Measurements from ENCODE around the gene CEP128.

The CEP128 gene

GRCh38 chr14:80901822-80902221 is 39.7 kb downstream of the CEP128 start:
- DNase-seq (ENCODE audit: low read depth in 2 of 2) = no peak

GRCh38 chr14:80901260-80901659 is 40.3 kb downstream of the CEP128 start:
- no peak for DNase-seq (ENCODE audit: low read depth in 2 of 2)

DNA sequence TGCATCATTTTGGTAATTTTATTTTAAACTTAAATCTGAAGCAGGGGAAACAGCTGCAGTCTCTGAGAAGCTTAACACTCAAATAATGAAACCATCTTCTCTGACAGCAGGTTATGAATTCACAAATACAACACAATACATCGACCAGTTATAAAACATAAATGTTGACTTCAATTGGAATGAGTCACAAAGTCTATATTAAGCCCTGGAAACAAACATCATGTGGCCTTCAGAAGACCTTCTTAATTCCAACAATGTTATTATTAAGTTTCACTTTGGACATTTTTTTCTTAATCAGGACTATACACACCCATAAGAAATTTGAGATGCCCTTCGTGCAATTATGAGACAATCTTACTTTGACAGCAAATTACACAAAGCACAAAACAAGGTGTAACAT is 68.9 kb downstream of the CEP128 start:
- DNase-seq (ENCODE audit: low read depth in 2 of 2) = no peak

GRCh38 chr14:80868260-80868659 is 73.3 kb downstream of the CEP128 start:
- no peak for DNase-seq (ENCODE audit: low read depth in 2 of 2)

DNA sequence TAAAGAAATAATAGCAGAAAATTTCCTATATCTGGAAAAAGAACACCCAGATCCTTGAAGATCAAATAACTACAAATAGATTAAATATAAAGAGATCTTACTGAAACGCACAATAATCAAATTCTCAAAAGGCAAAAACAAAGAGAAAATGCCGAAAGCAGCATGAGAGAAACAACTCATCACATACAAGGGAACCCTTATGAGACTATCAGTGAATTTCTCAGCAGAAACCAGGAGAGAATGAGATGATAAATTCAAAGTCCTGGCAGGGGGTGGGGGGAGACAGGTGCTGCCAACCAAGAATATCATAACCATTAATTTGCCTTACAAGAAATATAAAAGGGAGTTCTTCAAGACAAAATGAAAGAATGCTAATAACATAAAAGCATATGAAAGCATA is 73.7 kb downstream of the CEP128 start:
- DNase-seq (ENCODE audit: low read depth in 2 of 2) = no peak

DNA sequence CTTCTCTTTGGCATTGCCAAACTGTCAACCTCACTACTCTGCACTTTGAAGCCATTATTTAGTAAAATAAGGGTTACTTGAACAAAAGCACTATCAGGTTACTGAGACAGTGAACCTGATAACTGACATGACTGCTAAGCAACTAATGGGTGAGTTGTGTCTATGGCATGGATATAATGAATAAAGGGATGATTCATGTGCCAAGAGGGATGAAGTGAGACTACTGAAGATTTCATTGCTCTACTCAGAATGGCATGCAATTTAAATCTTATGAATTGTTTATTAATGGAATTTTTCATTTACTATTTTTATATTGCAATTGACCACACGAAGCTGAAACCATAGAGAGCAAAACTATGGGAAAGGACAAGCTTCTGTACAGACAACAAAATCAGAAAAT is 74.4 kb downstream of the CEP128 start:
- no peak for DNase-seq (ENCODE audit: low read depth in 2 of 2)

- no peak for DNase-seq (ENCODE audit: low read depth in 2 of 2)
Measured at GRCh38 chr14:80865565-80865964, 76.0 kb downstream of the CEP128 start.

DNA sequence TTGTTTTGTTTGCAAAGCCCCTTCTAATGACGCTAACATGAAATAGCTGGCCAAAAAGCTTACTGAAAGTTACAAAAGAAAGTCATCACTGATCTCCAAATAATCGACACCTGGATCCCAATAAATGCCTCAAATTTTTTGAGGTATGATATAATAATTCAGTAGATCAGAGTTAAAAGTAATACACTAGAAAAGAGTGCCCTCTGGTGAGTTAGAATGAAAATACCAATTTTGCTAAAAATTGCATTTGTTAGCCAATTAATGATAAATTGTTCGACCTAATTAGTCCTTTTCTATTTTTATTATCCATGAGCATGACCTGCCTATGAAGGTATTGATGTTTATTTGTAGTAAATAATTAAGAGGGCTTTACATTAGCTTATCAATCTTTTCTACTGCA is 78.6 kb downstream of the CEP128 start:
- no peak for DNase-seq (ENCODE audit: low read depth in 2 of 2)

DNA sequence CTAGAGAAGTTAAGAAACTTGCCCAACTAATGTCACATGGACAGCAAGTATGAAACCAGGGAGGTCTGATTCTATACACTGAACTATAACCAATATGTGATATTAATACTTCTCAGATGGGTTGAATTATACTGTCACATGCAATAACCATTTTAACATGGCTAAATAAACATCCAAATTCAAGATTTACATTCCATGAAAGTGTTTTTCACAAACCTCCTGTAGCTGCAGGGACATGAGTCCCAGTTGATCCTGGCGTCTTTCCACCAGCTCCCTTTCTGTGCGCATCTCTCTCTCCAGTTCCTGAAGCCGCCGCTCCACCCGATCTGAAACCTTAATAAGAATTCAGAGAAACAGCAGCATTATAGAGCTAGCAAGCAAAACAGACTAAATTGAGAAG is 79.0 kb downstream of the CEP128 start:
- DNase-seq (ENCODE audit: low read depth in 2 of 2) = no peak

DNA sequence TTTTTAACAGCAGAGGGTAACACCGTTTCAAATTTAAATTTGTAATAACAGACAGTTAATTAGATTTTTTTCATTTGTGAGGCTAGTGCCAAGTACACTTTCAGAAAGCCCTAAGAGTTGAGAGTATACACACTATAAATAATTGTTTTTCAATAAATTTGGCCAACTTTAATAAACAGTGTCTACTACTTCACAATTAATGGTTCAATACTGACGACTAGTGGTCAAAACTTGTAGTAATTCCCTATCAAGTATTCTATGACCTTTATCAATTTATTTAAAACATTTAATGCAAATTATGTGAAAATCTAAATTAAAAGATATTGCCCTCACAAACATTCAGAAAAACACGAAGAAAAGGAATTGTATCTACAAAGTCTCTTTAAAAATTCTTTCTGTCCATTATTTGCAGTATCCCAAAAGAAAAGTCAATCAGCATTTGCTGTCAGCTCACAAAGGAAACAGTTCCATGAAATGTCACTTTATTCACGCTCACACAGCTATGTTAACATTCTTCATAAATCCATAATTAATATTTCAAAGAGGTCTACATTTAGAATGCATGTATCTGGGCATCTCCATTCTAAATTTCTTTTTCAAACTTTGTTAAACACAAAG is 91.2 kb downstream of the CEP128 start:
- peak; percentile 20 to 32 for DNase-seq (ENCODE audit: low read depth in 2 of 2)

DNA sequence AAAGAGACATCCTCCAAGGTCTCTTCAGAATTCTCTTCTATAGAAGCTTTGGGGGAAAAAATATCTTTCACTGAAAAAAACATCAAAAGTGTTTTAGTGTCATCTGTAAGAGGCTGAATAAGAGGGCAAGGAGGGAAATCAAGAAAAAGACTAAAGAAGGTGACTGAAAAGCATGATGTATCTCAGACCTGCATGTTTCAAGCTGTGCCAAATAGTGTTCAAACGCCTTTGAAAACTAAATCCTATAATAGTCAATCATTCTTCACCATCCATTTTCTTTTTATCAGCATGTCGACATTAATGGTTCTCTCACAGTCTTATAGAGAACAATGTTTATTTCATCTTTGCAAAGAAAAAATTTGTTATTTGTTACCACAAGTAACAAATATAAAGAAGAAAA is 94.5 kb downstream of the CEP128 start:
- no peak for DNase-seq (ENCODE audit: low read depth in 2 of 2)

DNA sequence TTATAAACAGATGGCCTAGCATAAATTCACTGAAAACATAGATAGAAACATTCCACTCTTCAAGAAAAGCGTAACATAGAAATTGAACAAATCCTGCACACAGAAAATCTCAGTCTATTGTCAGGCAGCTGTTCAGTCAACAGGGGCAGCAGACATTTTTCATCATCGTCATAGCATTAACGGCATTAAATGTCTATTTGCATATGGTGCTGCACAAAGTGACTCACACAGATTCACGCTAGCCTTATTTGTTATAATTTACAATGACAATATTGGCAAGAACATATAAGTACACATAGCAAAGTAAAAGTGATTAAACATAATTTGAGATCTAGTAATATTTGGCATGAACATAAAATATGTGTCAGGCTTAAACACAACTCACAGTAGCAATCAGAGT is 95.7 kb downstream of the CEP128 start:
- no peak for DNase-seq (ENCODE audit: low read depth in 2 of 2)

DNA sequence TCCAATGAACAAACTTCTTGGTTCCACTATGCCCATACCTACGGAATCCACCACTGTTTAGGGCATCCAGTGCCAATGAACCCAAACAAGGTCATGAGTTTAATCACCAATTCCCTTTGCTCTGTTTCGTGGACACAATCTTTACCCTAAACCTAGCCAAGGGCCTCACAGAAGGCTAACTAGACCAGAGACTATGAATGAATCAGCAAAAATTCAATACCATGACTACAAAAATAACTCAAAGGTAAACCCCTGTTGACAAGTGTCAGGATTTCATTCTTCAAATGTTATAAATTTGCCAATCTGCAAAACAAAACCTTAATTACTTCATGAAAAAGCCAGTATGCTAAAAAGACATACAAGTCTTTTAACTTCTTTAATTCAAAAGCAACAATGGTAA is 96.7 kb downstream of the CEP128 start:
- DNase-seq (ENCODE audit: low read depth in 2 of 2) = no peak

DNA sequence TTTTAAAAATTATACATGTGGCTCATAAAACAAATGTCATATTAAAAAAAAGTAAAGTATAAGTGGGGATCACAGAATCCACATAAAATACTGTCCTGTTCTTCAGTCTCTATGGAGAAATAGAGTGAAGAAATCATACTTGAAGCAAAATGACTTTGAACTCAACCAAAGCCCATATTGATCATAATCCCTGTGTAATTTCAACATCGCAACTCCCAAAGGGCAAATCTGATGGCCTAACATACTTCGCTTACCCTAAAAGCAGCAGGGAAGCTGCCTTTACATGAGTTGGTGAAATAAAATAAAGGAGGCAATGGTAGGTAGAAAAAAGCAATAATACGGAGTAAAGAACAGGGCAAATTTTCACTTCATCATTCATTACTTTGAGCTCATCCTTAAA is 101.8 kb downstream of the CEP128 start:
- no peak for DNase-seq (ENCODE audit: low read depth in 2 of 2)

DNA sequence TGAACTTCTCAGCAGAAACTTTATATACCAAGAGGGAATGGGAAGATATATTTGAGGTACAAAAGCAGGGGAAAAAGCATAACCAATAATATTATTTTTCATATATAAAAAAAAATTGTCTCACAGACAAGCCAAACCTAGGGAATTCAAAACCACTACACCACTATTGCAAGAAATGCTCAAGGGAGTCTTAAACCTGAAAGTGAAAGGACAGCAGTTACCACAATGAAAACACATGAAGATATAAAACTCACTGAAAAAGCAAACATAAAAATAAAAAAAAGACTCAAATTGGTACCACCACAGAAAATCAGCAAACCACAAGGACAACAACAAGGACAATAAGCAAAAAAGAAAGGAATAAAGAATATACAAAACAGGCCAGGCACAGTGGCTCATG is 131.9 kb downstream of the CEP128 start:
- no peak for DNase-seq (ENCODE audit: low read depth in 2 of 2)

GRCh38 chr14:80805136-80805535 is 136.4 kb downstream of the CEP128 start:
- DNase-seq (ENCODE audit: low read depth in 2 of 2) = no peak

- no peak for DNase-seq (ENCODE audit: low read depth in 2 of 2)
Measured at GRCh38 chr14:80798878-80799277, 142.7 kb downstream of the CEP128 start.

DNA sequence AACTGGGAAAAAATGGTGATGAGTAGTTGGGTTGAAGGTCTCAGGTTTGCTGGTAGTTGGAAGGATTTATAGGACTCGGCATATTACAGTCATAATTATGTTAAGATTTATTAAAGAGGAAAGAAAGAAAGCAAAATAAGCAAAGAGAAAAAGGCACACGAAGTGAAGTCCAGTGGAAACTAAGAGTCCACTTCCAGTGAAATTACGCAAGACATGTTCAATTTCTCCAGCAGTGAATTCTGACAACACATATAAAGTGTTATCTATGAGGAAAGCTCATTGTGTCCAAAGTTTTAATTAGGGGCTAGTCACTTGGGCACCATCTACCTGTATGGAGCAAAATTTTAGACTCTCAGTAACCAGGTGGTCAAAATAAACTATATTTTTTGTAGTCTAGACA is 143.3 kb downstream of the CEP128 start:
- no peak for DNase-seq (ENCODE audit: low read depth in 2 of 2)

DNA sequence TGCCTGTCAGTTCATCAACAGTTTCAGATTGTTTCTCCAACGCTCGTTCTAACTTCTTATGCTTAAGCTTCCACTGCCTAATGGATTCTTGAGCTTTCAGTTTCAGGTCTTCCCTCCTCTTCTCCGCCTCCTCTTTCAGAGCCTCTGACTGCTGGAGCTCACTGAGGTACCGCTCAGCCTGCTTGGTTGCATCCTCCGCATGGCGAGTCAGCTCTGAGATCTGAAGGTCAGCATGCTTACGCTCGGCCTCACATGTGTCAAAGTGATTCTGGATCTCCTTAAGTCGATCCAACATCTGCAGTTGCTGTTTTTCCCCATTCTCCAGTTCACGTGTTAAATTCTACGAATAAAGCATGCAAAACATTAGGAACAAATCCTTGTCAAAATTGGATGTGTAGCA is 148.8 kb downstream of the CEP128 start:
- no peak for DNase-seq (ENCODE audit: low read depth in 2 of 2)

GRCh38 chr14:80787876-80788275 is 153.7 kb downstream of the CEP128 start:
- DNase-seq (ENCODE audit: low read depth in 2 of 2) = no peak

GRCh38 chr14:80784820-80785219 is 156.7 kb downstream of the CEP128 start:
- no peak for DNase-seq (ENCODE audit: low read depth in 2 of 2)

DNA sequence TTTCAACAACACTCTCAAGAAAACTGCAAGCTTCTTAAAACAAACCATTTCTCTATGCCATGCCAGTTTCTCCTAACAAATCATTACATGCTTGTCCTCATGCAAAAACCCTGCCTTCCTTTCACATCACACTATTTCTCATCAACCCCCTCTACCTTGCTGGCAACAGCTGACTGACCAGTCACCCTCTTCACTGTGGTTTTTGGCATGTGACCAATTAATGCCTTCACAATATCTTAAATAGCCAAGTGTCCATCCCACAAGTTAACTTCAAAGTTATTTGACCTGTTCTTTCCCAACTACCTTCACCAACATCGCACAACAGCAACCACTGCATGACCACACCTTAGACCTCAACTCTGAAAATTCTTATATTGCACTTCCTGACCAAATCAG is 159.6 kb downstream of the CEP128 start:
- no peak for DNase-seq (ENCODE audit: low read depth in 2 of 2)

GRCh38 chr14:80780500-80780899 is 161.0 kb downstream of the CEP128 start:
- no peak for DNase-seq (ENCODE audit: low read depth in 2 of 2)

- no peak for DNase-seq (ENCODE audit: low read depth in 2 of 2)
Measured at GRCh38 chr14:80776657-80777056, 164.9 kb downstream of the CEP128 start.

DNA sequence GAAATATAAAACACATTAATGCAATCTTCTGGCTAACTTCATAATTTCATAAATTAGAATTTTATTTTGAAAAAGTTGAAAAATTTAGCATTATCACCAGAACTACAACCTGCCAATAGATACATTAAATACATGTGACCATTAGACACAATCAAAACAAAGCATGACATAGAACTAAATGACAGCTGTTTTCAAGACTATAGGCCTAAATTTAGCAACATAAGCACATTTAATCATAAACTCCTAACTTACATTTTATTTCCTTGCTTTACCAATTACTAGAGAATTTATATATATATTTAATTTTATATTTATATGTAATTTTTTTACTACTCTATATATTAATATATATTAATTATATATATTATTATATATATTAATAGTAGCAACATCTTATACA is 165.4 kb downstream of the CEP128 start:
- no peak for DNase-seq (ENCODE audit: low read depth in 2 of 2)
